ENCODE results near the gene LAMC1.

DNA sequence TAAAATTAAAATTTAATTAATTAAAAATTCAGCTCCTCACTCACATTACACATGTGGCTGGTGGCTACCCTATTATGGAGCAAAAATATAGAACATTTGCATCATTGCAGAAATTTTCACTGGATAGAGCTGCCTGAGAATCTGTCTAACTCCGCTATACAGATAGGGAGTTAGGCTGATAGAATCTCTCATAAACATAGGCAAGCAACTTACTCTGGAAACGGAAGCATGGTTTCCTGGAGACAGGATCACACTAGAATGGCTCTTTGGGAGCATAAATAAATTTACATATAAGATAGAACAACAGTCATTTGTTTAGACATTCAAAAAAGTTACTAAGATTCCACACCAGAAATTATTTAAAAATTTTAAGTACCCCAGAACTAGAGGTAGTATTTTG is 150.6 kb downstream of the LAMC1 start:
- no peak for TF ChIP-seq EZH2phosphoT487 (IDR thresholded peaks at IDR 0.05; ENCODE audit: borderline replicate concordance, low read length)
- TF ChIP-seq, protein P1, sequence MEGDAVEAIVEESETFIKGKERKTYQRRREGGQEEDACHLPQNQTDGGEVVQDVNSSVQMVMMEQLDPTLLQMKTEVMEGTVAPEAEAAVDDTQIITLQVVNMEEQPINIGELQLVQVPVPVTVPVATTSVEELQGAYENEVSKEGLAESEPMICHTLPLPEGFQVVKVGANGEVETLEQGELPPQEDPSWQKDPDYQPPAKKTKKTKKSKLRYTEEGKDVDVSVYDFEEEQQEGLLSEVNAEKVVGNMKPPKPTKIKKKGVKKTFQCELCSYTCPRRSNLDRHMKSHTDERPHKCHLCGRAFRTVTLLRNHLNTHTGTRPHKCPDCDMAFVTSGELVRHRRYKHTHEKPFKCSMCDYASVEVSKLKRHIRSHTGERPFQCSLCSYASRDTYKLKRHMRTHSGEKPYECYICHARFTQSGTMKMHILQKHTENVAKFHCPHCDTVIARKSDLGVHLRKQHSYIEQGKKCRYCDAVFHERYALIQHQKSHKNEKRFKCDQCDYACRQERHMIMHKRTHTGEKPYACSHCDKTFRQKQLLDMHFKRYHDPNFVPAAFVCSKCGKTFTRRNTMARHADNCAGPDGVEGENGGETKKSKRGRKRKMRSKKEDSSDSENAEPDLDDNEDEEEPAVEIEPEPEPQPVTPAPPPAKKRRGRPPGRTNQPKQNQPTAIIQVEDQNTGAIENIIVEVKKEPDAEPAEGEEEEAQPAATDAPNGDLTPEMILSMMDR (conservative IDR thresholded peaks at IDR 0.05; ENCODE audit: low read depth, low read length): no peak
- no peak for TF ChIP-seq EZH2 (IDR thresholded peaks at IDR 0.05; ENCODE audit: low read length, unreplicated experiment)

Measured in PC-3 (cell line).